GM08714 (cell line): ENCODE data around the gene ARPC2.
A peak's percentile ranks its signal among the peaks of the same experiment; 100 is the strongest.

ENCODE experiments used
- H3K4me3 ChIP-seq: fragments of 200-500 bp; sonication (Bioruptor generic); 2 replicates; pipeline ENCODE4 v1.5.1; 2014; ENCODE audit warnings: mild to moderate bottlenecking, low read length, inconsistent platforms
- ZNF274 ChIP-seq: IDR thresholded peaks from 2 replicates; pipeline ENCODE4 v1.6.1; 2012; ENCODE audit warnings: mild to moderate bottlenecking, low read depth, low read length

Gene ARPC2

DNA sequence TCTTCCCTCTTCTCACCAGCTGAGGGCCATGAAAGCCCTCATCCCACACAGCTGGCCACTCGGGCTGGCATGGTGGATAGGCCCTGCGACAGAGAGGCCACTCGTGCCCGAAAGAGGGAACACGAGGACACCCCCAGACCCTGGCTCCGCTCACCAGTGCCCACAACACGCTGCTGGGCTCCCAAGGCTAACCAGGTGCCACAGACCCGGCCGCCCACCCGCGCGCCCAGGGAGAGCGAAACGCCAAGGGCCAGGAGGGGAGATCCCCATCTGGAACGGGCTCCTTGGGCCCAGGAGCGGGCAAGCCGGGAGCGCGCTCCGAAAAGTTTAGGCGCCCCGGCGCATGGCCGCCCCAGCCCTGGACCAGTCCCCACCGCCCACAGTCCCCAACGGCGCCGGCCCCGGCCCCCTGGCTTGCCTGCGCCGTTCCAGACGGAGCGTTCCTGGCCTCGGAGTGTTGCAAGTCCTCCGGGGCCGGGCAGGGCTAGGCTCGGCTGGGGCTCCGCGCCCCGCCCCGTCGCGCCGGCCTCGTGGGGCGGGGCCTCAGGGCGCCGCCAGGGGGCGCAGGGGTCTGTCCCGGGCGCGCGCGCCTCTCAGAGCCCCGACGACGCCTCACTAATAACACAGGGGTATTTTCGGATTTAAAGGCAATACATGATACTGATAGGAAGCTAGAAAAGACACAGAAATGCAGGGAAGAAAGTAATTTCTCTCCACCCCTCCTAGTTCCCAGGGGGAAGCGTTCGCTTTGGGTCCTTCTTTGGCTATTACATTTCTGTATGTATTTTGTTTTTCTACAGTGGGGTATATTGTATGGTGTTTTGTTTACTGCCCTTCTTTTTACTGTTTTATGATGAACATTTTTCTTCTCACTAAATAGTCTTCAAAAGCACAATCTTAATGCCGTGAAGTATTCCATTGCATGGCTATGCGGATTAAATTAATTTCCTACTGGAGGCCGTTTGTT is 75.3 kb downstream of the ARPC2 start, which contains the start of gene TMBIM1:
Gene TMBIM1, minus strand, starts transcription at position 456 of the 967 bp plus-strand sequence. CDS start 10,362 bp downstream, outside the sequence.
- peak within 1 kb of the TSS; percentile 70 for H3K4me3 ChIP-seq
- TF ChIP-seq ZNF274: no peak

DNA sequence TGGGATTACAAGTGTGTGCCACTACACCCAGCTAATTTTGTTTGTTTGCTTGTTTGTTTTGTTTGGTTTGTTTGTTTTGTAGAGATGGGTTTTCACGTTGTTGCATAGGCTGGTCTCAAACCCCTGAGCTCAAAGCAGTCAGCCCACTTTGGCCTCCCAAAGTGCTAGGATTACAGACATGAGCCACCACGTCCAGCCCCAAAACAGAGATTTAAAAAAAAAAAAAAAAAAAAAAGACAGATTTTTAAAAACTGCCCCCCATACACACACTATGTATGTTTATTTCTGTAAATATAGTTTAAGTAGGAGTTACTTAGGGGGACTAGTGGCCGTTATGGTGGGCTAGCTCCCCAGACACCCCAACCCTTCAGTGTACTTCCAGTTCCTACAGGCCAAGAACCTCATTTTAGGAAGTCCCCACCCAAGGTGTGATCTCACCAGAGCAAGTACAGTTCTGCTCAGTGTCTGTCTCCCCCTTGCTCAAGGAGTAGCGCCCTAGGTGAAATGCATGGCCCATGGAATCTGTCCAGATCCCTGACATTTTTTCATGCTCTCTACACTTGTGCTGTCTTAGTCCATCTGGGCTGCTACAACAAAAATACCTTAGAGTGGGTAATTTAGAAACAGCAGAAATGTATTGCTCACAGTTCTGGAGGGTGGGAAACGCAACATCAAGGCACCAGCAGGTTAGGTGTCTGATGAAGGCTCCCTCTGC is 76.9 kb downstream of the ARPC2 start:
- no peak for TF ChIP-seq ZNF274
- H3K4me3 ChIP-seq: no peak overlapping the region

DNA sequence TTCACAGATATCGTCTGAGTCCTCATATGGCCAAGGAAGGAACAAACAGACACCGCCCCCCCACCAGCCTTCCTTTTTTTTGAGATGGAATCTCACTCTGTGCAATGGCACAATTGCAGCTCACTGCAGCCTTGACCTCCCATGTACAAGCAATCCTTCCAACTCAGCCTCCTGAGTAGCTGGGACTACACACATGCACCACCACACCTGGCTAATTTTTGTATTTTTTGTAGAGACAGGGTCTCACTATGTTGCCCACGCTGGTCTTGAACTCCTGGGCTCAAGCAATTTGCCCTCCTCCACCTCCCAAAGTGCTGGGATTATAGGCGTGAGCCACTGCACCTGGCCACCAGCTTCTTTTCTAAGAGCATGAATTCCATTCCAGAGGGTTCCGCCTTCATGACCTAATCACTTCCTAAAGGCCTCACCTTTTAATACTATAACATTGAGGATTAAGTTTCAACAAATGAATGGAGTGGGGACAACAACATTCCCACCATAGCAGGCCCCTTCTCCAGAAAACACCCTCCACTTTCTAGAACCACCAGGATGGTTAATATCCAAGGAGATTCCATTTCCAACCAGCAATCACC is 77.5 kb downstream of the ARPC2 start:
- H3K4me3 ChIP-seq: no peak overlapping the region
- TF ChIP-seq ZNF274: no peak

DNA sequence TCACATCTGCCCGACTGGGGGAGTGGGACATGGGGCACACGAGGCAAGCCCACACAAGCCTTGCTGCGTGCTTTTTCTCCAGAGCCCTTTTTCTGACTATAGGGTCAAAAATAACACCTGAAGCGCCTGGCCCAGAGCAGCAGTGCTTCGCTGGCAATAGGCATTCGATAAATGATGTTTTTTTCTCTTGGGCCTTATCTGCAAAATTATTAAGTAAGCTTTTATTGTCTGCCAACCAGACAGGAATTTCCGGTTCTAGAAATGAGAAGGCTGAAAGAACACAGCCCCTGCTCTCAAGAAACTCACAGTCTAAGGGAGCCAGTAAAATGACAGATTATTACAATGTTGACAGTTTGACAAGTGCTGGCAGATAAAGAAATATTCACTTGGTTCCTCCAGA is 78.0 kb downstream of the ARPC2 start:
- TF ChIP-seq ZNF274: no peak
- no peak overlapping the region for H3K4me3 ChIP-seq

DNA sequence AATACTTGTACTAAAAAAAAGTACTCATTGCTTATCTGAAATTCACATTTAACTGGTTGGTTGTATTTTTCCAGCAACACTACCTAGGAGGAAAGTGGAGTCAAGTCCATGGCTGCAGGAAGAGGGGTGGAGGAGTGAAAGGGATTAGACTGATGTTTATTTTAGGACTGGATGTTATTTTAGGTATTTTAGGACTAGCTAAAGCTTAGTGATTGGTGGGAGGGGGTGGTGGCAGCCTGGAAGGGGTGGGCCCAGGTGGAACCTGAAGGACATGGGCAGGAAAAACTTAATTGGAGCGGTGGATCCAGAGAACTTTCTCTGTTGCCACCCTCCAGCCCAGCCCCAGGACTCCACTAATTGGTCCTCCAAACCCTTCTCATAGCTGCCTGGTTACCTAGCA is 79.2 kb downstream of the ARPC2 start:
- no peak for TF ChIP-seq ZNF274
- no peak overlapping the region for H3K4me3 ChIP-seq

DNA sequence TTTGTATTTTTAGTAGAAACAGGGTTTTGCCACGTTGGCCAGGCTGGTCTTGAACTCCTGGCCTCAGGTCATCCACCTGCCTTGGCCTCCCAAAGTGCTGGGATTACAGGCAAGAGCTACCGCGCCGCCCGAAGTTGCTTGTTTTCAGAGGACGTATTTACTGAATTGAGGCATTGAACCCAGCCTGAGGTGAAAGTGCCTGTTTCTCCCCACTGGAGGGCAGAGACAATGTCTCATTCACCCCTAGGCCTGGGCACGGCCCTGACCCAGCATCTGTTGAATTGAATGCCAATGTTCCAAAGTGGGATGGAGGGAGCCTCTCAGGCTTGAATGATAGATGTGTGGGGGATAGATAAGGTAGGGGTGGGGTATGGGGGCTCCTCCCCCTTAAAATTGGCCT is 79.9 kb downstream of the ARPC2 start:
- no peak overlapping the region for H3K4me3 ChIP-seq
- TF ChIP-seq ZNF274: no peak

DNA sequence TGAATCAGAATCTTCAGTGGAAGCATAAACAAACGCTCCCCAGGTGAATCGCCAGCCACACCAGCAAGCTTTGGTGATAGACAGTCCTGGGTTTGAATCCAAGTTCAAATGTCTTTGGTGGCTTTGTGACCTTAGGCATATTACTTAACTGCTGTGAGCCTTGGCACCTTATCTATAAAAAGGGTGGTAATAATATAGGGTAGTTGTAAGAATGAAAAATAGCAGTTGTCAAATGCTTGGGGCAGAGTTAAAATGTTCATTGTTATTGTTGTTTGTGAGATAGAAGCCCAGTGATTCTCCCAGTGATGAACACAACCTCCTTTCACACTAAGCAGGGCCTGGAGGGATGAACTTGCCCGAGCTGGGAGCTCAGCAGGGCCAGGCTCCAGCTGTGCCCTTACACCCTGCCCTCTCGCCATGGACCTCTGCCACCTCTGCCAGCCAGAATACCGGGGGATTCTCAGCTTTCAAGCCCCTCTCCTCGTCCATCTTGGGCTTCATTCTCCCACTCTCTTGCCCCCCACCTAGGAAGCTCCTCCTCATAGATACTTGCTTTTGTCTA is 81.4 kb downstream of the ARPC2 start:
- no peak for TF ChIP-seq ZNF274
- H3K4me3 ChIP-seq: no peak overlapping the region

DNA sequence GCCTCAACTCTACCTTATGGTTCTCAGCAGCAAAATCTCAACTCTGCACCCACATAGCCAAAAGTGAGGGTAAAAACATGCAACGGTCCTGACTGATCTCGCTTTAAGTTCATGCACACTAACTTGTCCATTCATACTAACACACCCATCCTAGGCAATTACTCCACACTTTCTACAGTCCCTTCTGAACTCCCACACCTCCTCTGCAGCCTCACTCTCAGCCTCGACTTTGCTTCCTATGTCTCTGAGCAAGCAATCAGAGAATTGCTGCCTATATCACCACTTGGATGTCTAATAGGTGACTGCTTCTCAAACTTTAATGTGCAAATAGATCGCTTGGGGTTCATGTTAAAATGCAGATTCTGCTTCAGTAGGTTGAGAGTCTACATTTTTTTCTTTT is 83.2 kb downstream of the ARPC2 start:
- TF ChIP-seq ZNF274: no peak
- H3K4me3 ChIP-seq: no peak overlapping the region

DNA sequence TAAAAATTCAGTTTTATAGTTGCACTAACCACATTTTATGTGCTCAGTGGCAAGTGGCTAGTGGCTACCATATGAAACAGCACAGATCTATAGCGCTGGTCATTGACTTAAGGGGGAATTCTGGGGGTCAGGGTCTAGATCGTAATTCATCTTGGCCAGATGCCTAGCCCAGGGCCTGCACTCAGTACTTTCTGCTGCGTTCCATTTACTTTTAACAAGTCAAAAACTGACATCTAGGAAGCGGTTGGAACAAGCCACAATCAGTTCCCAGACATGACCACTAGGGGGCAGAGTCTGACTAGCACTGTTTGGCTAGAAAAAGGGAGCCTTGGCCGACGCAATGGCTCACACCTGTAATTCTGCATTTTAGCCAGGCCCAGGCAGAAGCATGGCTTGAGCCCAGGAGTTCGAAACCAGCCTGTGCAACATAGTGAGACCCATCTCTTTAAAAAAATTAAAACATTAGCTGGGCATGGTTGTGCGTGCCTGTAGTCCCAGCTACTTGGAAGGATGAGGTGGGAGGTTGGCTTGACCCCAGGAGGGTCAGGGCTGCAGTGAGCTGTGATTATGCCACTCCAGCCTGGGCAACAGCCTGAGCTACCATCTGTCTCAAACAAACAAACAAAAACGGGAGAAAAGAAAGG is 84.3 kb downstream of the ARPC2 start:
- no peak for TF ChIP-seq ZNF274
- H3K4me3 ChIP-seq: no peak overlapping the region
